ENCODE measurements around the gene C16orf87.
"Not testable (repeated sequence)": the region's sequence is repeated elsewhere in the genome, so short reads cannot be mapped to it uniquely, and the experiment has no call there.

Gene C16orf87

DNA sequence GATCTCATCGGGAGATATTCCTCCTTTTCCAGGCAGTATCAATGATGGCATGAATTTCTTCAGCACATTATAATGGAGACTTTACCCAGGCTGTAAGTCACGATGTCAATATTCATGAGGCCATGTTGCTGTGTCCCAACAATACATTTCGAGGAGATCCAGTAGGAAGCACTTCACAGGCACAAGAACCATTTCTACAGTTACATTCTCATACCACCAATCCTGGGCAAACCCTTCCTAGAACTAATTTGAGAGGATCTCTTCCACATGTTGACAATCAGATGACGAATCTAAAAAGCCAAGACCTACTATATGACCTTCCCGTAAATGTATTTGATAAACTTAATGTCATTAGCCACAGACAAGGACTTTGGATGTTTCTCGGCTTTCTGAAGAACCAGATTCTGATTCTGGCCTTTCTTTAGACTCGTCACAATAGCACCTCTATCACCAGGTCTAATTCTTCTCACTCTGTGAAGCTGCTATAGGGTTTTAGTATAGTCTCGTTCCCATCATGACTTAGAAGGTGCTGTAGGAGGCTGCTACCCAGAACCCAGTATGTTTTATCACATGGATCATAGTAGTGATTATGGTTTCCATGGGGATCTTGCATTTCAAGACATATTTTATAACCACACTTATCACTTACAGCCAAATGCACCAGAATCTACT, 40.2 kb downstream of the C16orf87 start:
- Histone ChIP-seq H3K27me3 (replicated peaks) (no peaks in the 10 kb centered on the region), H3K4me3 (ENCODE audit: low read depth, low read length) (peak overlapping the region; percentile 73), H3K36me3 (replicated peaks) (no peaks in the 10 kb centered on the region), H3K27ac (peak overlapping the region; percentile 83)
- no peak for DNase-seq
- TF ChIP-seq, protein P1, sequence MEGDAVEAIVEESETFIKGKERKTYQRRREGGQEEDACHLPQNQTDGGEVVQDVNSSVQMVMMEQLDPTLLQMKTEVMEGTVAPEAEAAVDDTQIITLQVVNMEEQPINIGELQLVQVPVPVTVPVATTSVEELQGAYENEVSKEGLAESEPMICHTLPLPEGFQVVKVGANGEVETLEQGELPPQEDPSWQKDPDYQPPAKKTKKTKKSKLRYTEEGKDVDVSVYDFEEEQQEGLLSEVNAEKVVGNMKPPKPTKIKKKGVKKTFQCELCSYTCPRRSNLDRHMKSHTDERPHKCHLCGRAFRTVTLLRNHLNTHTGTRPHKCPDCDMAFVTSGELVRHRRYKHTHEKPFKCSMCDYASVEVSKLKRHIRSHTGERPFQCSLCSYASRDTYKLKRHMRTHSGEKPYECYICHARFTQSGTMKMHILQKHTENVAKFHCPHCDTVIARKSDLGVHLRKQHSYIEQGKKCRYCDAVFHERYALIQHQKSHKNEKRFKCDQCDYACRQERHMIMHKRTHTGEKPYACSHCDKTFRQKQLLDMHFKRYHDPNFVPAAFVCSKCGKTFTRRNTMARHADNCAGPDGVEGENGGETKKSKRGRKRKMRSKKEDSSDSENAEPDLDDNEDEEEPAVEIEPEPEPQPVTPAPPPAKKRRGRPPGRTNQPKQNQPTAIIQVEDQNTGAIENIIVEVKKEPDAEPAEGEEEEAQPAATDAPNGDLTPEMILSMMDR (IDR thresholded peaks at IDR 0.05; ENCODE audit: low read depth, low read length, missing control alignments): no peak
- in situ Hi-C loops (cut with HindIII; ENCODE audit: low pct_ligation_motif_present, low sequenced_read_pairs): no loop called here

DNA sequence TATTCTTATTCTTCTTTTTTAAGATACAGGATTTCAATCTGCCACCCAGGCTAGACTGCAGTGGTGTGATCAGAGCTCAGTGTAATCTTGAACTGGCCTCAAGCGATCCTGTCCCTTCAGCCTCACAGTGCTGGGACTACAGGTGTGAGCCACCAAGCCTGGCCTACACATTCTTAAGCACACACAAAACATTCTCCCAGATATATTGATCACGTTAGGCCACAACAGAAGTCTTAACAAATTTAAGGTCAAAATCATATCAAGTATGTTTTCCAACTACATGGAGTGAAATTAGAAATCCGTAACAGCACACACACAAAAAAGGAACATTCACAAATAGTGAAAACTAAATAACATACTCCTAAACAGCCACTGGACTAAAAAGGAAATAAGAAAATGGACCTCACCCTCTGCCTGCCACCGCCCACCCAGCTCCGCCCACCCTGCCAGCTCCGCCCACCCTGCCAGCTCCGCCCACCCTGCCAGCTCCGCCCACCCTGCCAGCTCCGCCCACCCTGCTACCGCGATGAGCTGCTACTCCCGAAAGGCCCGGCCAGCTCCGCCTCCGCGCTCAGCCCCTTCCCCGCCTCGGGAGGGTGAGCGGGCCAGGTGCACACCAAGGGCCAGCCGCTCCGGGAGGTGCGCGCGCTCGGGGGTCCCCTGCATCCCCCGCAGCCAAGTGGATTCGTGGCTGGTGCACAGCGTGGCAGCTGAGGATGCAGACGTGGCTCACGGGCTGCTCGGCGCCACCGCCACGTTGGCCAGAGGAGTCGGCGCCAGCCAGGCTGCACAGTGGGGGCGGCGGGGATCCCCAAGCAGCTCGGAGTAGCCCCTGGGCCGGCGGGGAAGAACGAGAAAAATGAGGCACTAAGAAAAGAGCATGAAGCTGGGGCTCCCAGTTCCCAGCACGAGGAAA, 41.2 kb downstream of the C16orf87 start:
- H3K27ac ChIP-seq: peak overlapping the region; percentile 83
- no peaks in the 10 kb centered on the region for H3K36me3 ChIP-seq (replicated peaks)
- DNase-seq: peak; percentile 64
- no peaks in the 10 kb centered on the region for H3K27me3 ChIP-seq (replicated peaks)
- in situ Hi-C loops (cut with HindIII; ENCODE audit: low pct_ligation_motif_present, low sequenced_read_pairs): no loop called here
- TF ChIP-seq, protein P1 (IDR thresholded peaks at IDR 0.05; ENCODE audit: low read depth, low read length, missing control alignments): no peak
- H3K4me3 ChIP-seq (ENCODE audit: low read depth, low read length): peak overlapping the region; percentile 73

DNA sequence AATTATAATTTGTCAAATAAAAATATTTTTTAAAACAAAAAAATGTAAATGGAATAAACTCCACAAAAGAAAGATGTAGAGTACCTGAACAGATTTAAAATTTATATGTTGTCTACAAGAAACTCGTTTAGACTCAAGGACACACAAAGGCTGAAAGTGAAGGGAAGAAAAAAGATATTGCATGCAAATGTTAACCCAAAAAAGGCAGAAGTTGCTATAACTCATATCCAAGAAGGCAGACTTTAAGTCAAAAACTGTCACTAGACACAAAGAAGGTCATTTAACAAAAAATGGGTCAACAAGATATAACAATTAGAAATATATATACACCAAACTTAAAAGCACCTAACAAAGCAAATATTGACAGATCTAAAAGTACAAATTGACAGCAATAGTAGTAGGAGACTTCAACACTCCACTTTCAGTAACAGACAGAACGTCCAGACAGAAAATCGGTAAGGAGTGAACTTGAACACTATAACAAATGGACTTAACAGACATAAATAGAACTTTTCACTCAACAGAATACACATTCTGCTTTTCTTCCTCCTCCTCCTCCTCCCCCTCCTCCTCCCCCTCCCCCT, 42.0 kb downstream of the C16orf87 start:
- TF ChIP-seq, protein P1 (IDR thresholded peaks at IDR 0.05; ENCODE audit: low read depth, low read length, missing control alignments): no peak
- H3K27me3 ChIP-seq (replicated peaks): no peaks in the 10 kb centered on the region
- H3K27ac ChIP-seq: no peak overlapping the region
- no peak for DNase-seq
- in situ Hi-C loops (cut with HindIII; ENCODE audit: low pct_ligation_motif_present, low sequenced_read_pairs): no loop called here
- H3K36me3 ChIP-seq (replicated peaks): no peaks in the 10 kb centered on the region
- no peak overlapping the region for H3K4me3 ChIP-seq (ENCODE audit: low read depth, low read length)

DNA sequence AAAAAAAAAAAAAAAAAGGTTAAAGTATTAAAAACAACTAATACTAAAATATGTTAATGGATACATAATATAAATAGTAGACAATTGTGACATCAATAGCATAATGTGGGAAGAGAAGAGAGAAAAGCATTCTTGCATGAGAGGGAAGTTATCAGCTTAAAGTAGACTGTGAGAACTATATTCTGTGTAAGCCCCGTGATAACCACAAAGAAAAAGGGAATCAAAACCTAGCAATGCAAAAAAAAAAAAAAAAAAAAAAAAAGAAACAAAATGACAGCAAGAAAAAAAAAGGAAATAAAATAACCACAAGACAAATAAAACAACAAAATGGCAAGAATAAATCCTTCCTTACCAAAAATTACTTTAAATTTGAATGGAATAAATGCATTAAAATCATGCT, 43.1 kb downstream of the C16orf87 start:
- DNase-seq: no peak
- H3K4me3 ChIP-seq (ENCODE audit: low read depth, low read length): no peak overlapping the region
- TF ChIP-seq, protein P1 (IDR thresholded peaks at IDR 0.05; ENCODE audit: low read depth, low read length, missing control alignments): no peak
- no peak overlapping the region for H3K27ac ChIP-seq
- H3K27me3 ChIP-seq (replicated peaks): no peaks in the 10 kb centered on the region
- in situ Hi-C loops (cut with HindIII; ENCODE audit: low pct_ligation_motif_present, low sequenced_read_pairs): no loop called here
- no peaks in the 10 kb centered on the region for H3K36me3 ChIP-seq (replicated peaks)

DNA sequence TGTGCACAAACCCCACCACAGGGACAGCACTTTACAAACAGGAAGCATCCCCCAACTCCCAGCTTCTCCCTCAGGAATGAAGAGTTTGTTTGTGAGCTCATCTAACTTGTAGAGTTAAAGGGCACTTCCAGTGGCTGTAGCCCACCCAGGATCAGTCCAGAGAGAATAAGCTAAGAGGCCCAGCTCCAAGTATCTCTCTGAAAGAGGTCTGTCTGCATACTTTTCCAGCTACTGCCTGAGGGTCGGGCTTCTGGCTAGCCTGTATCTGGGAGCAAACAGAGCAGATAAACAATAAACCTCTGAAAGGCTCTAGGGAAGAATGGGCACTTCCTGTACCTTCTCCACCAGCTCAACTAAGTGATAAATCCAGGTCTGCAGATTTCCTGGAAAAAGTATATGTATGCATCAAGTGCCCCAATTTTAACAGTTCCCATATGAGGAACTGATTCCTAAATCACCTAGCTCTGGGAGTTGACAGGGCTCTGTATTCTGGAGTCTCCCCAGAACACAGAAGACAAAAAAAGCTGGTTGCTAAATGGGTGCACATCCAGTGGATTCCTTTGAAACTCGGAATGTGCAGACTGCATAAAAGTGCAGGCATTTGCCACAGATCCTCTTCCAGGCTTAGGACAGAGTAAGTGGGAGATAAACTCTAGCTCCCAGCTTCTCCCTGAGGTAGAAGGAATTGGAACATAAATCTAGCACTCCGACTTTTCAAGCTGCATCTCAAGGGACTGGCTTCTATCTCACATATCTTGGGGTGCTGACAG, 45.7 kb downstream of the C16orf87 start:
- in situ Hi-C loops (cut with HindIII; ENCODE audit: low pct_ligation_motif_present, low sequenced_read_pairs): no loop called here
- Histone ChIP-seq H3K27me3 (replicated peaks) (no peaks in the 10 kb centered on the region), H3K27ac (no peak overlapping the region), H3K4me3 (ENCODE audit: low read depth, low read length) (no peak overlapping the region), H3K36me3 (replicated peaks) (no peaks in the 10 kb centered on the region)
- TF ChIP-seq, protein P1 (IDR thresholded peaks at IDR 0.05; ENCODE audit: low read depth, low read length, missing control alignments): no peak
- DNase-seq: no peak

DNA sequence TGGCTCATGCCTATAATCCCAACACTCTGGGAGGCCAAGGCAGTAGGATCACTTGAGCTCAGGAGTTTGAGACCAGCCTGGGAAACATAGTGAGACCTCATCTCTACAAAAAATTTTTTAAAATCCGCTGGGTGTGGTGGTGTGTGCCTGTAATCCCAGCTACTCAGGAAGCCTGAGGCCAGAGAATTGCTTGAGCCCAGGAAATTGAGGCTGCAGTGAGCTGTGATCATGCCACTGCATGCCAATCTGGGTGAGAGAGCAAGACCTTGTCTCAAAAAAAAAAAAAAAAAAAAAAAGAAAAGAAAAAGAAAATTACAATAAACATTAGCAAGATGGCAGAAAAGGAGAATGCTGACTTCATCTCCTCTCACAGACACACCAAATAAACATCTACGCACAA, 46.4 kb downstream of the C16orf87 start:
- H3K27me3 ChIP-seq (replicated peaks); H3K4me3 ChIP-seq (ENCODE audit: low read depth, low read length); DNase-seq; H3K36me3 ChIP-seq (replicated peaks); in situ Hi-C loops (cut with HindIII; ENCODE audit: low pct_ligation_motif_present, low sequenced_read_pairs); H3K27ac ChIP-seq: not testable (repeated sequence)

All from brain microvascular endothelial cell (primary cell).